ENCODE results near the gene OPRPN.

Gene OPRPN

GRCh38 chr4:70372760-70373159, 25.0 kb upstream of the OPRPN start:
- no peak overlapping the region for H2AK5ac ChIP-seq (ENCODE audit: low read depth, low read length)
- no peaks in the 10 kb centered on the region for H3K27me3 ChIP-seq (ENCODE audit: control insufficient read depth in 3 of 3, insufficient read depth in 3 of 3, low read depth in 1 of 3, low read length in 3 of 3)
- no peak overlapping the region for H3K14ac ChIP-seq (ENCODE audit: low read length)
- H2BK5ac ChIP-seq (ENCODE audit: low read length), result no peak overlapping the region
- no peak overlapping the region for H3K4me2 ChIP-seq (ENCODE audit: insufficient read depth, low read length, poor library complexity, severe bottlenecking)
- no peak overlapping the region for H2AFZ ChIP-seq (ENCODE audit: low read length)
- no peak for DNase-seq (ENCODE audit: low spot score)
- H3K79me1 ChIP-seq (ENCODE audit: low read depth, low read length), result no peaks in the 10 kb centered on the region
- no peak overlapping the region for H3K23ac ChIP-seq (ENCODE audit: low read depth, low read length, poor library complexity)
- H3K4me3 ChIP-seq (ENCODE audit: low read length in 2 of 2), result no peak overlapping the region
- no peaks in the 10 kb centered on the region for H3K36me3 ChIP-seq (replicated peaks in 1 of 2; ENCODE audit: control insufficient read depth in 2 of 2, insufficient read depth in 2 of 2, low read length in 2 of 2)
- no peaks in the 10 kb centered on the region for H3K4me1 ChIP-seq (ENCODE audit: control insufficient read depth in 2 of 2, insufficient read depth in 1 of 2, low read depth in 1 of 2, low read length in 2 of 2)
- no peaks in the 10 kb centered on the region for H3K9me3 ChIP-seq (replicated peaks in 1 of 2; ENCODE audit: control insufficient read depth in 2 of 2, insufficient read depth in 1 of 2, low read depth in 1 of 2, low read length in 2 of 2)
- no peak overlapping the region for H3K9ac ChIP-seq (ENCODE audit: low read depth, low read length, poor library complexity)
- no peak overlapping the region for H3K27ac ChIP-seq (replicated peaks; ENCODE audit: low read length)
- no peak overlapping the region for H2BK15ac ChIP-seq (ENCODE audit: low read length)
- H4K91ac ChIP-seq (ENCODE audit: low read depth, low read length, poor library complexity), result no peak overlapping the region
- no CpG with 5 or more reads among the region's 3 CpGs for WGBS, 2 donors (ENCODE audit: extremely low coverage in 2 of 2, insufficient read length in 2 of 2, insufficient replicate concordance in 1 of 2)
- no peak overlapping the region for H3K18ac ChIP-seq (ENCODE audit: low read length)
- H2BK120ac ChIP-seq (ENCODE audit: low read depth, low read length), result no peak overlapping the region
- H4K8ac ChIP-seq (ENCODE audit: low read depth, low read length), result no peak overlapping the region
- H2BK12ac ChIP-seq (ENCODE audit: low read length), result no peak overlapping the region
- no peak overlapping the region for H3K4ac ChIP-seq (ENCODE audit: low read length)

GRCh38 chr4:70380578-70380977, 17.2 kb upstream of the OPRPN start:
- no peaks in the 10 kb centered on the region for H3K4me1 ChIP-seq (ENCODE audit: control insufficient read depth in 2 of 2, insufficient read depth in 1 of 2, low read depth in 1 of 2, low read length in 2 of 2)
- WGBS, 2 donors (ENCODE audit: extremely low coverage in 2 of 2, insufficient read length in 2 of 2, insufficient replicate concordance in 1 of 2), result no CpG with 5 or more reads among the region's 3 CpGs

GRCh38 chr4:70382691-70383181, 15.0 kb upstream of the OPRPN start, which contains the start of gene SMR3B:
Gene SMR3B (plus strand): TSS chr4:70383131. CDS start chr4:70384511, 1,380 bp downstream.
- Histone ChIP-seq H2BK15ac (ENCODE audit: low read length) (no peak within 1 kb of the TSS), H3K36me3 (replicated peaks in 1 of 2; ENCODE audit: control insufficient read depth in 2 of 2, insufficient read depth in 2 of 2, low read length in 2 of 2) (no peaks in the 10 kb centered on the region), H4K8ac (ENCODE audit: low read depth, low read length) (no peak within 1 kb of the TSS), H3K9me3 (replicated peaks in 1 of 2; ENCODE audit: control insufficient read depth in 2 of 2, insufficient read depth in 1 of 2, low read depth in 1 of 2, low read length in 2 of 2) (no peaks in the 10 kb centered on the region), H3K27me3 (ENCODE audit: control insufficient read depth in 3 of 3, insufficient read depth in 3 of 3, low read depth in 1 of 3, low read length in 3 of 3) (no peaks in the 10 kb centered on the region), H2AK5ac (ENCODE audit: low read depth, low read length) (no peak within 1 kb of the TSS), H3K4me3 (ENCODE audit: low read length in 2 of 2) (no peak within 1 kb of the TSS), H3K4ac (ENCODE audit: low read length) (no peak within 1 kb of the TSS), H3K9ac (ENCODE audit: low read depth, low read length, poor library complexity) (no peak within 1 kb of the TSS), H3K4me2 (ENCODE audit: insufficient read depth, low read length, poor library complexity, severe bottlenecking) (no peak within 1 kb of the TSS), H4K91ac (ENCODE audit: low read depth, low read length, poor library complexity) (no peak within 1 kb of the TSS), H3K79me1 (ENCODE audit: low read depth, low read length) (no peaks in the 10 kb centered on the region), H2BK5ac (ENCODE audit: low read length) (no peak within 1 kb of the TSS), H3K27ac (replicated peaks; ENCODE audit: low read length) (no peak within 1 kb of the TSS), H3K23ac (ENCODE audit: low read depth, low read length, poor library complexity) (no peak within 1 kb of the TSS), H2BK12ac (ENCODE audit: low read length) (no peak within 1 kb of the TSS), H3K14ac (ENCODE audit: low read length) (no peak within 1 kb of the TSS), H2BK120ac (ENCODE audit: low read depth, low read length) (no peak within 1 kb of the TSS), H2AFZ (ENCODE audit: low read length) (no peak within 1 kb of the TSS), H3K4me1 (ENCODE audit: control insufficient read depth in 2 of 2, insufficient read depth in 1 of 2, low read depth in 1 of 2, low read length in 2 of 2) (no peaks in the 10 kb centered on the region), H3K18ac (ENCODE audit: low read length) (no peak within 1 kb of the TSS)
- DNase-seq (ENCODE audit: low spot score), result no peak
- no CpG with 5 or more reads among the region's 5 CpGs for WGBS, 2 donors (ENCODE audit: extremely low coverage in 2 of 2, insufficient read length in 2 of 2, insufficient replicate concordance in 1 of 2)

More at GRCh38 chr4:70380578-70380977, 17.2 kb upstream of the OPRPN start:
- no peak overlapping the region for H2BK12ac ChIP-seq (ENCODE audit: low read length)
- no peak overlapping the region for H3K18ac ChIP-seq (ENCODE audit: low read length)
- no peaks in the 10 kb centered on the region for H3K36me3 ChIP-seq (replicated peaks in 1 of 2; ENCODE audit: control insufficient read depth in 2 of 2, insufficient read depth in 2 of 2, low read length in 2 of 2)
- no peak overlapping the region for H2BK120ac ChIP-seq (ENCODE audit: low read depth, low read length)
- no peak overlapping the region for H2AFZ ChIP-seq (ENCODE audit: low read length)
- H2BK5ac ChIP-seq (ENCODE audit: low read length), result no peak overlapping the region
- no peak for DNase-seq (ENCODE audit: low spot score)
- no peak overlapping the region for H3K27ac ChIP-seq (replicated peaks; ENCODE audit: low read length)
- H3K9ac ChIP-seq (ENCODE audit: low read depth, low read length, poor library complexity), result no peak overlapping the region
- H3K79me1 ChIP-seq (ENCODE audit: low read depth, low read length), result no peaks in the 10 kb centered on the region
- H3K9me3 ChIP-seq (replicated peaks in 1 of 2; ENCODE audit: control insufficient read depth in 2 of 2, insufficient read depth in 1 of 2, low read depth in 1 of 2, low read length in 2 of 2), result no peaks in the 10 kb centered on the region
- H3K4ac ChIP-seq (ENCODE audit: low read length), result no peak overlapping the region
- no peak overlapping the region for H3K4me3 ChIP-seq (ENCODE audit: low read length in 2 of 2)
- no peak overlapping the region for H2BK15ac ChIP-seq (ENCODE audit: low read length)
- H3K4me2 ChIP-seq (ENCODE audit: insufficient read depth, low read length, poor library complexity, severe bottlenecking), result no peak overlapping the region
- H4K91ac ChIP-seq (ENCODE audit: low read depth, low read length, poor library complexity), result no peak overlapping the region
- no peaks in the 10 kb centered on the region for H3K27me3 ChIP-seq (ENCODE audit: control insufficient read depth in 3 of 3, insufficient read depth in 3 of 3, low read depth in 1 of 3, low read length in 3 of 3)
- H4K8ac ChIP-seq (ENCODE audit: low read depth, low read length), result no peak overlapping the region
- H2AK5ac ChIP-seq (ENCODE audit: low read depth, low read length), result no peak overlapping the region
- H3K14ac ChIP-seq (ENCODE audit: low read length), result no peak overlapping the region
- no peak overlapping the region for H3K23ac ChIP-seq (ENCODE audit: low read depth, low read length, poor library complexity)

- H4K91ac ChIP-seq (ENCODE audit: low read depth, low read length, poor library complexity), result no peak overlapping the region
- no CpG with 5 or more reads among the region's 2 CpGs for WGBS, 2 donors (ENCODE audit: extremely low coverage in 2 of 2, insufficient read length in 2 of 2, insufficient replicate concordance in 1 of 2)
- no peak overlapping the region for H2BK12ac ChIP-seq (ENCODE audit: low read length)
- no peak overlapping the region for H3K23ac ChIP-seq (ENCODE audit: low read depth, low read length, poor library complexity)
- H2BK120ac ChIP-seq (ENCODE audit: low read depth, low read length), result no peak overlapping the region
- no peak for DNase-seq (ENCODE audit: low spot score)
- no peak overlapping the region for H3K4me3 ChIP-seq (ENCODE audit: low read length in 2 of 2)
- no peaks in the 10 kb centered on the region for H3K9me3 ChIP-seq (replicated peaks in 1 of 2; ENCODE audit: control insufficient read depth in 2 of 2, insufficient read depth in 1 of 2, low read depth in 1 of 2, low read length in 2 of 2)
- no peak overlapping the region for H2AFZ ChIP-seq (ENCODE audit: low read length)
- no peaks in the 10 kb centered on the region for H3K36me3 ChIP-seq (replicated peaks in 1 of 2; ENCODE audit: control insufficient read depth in 2 of 2, insufficient read depth in 2 of 2, low read length in 2 of 2)
- no peak overlapping the region for H2AK5ac ChIP-seq (ENCODE audit: low read depth, low read length)
- no peak overlapping the region for H4K8ac ChIP-seq (ENCODE audit: low read depth, low read length)
- no peak overlapping the region for H3K4me2 ChIP-seq (ENCODE audit: insufficient read depth, low read length, poor library complexity, severe bottlenecking)
- no peak overlapping the region for H2BK5ac ChIP-seq (ENCODE audit: low read length)
- no peak overlapping the region for H3K14ac ChIP-seq (ENCODE audit: low read length)
- H3K4me1 ChIP-seq (ENCODE audit: control insufficient read depth in 2 of 2, insufficient read depth in 1 of 2, low read depth in 1 of 2, low read length in 2 of 2), result no peaks in the 10 kb centered on the region
- no peak overlapping the region for H2BK15ac ChIP-seq (ENCODE audit: low read length)
- H3K27ac ChIP-seq (replicated peaks; ENCODE audit: low read length), result no peak overlapping the region
- H3K27me3 ChIP-seq (ENCODE audit: control insufficient read depth in 3 of 3, insufficient read depth in 3 of 3, low read depth in 1 of 3, low read length in 3 of 3), result no peaks in the 10 kb centered on the region
- H3K9ac ChIP-seq (ENCODE audit: low read depth, low read length, poor library complexity), result no peak overlapping the region
- H3K18ac ChIP-seq (ENCODE audit: low read length), result no peak overlapping the region
- H3K4ac ChIP-seq (ENCODE audit: low read length), result no peak overlapping the region
- no peaks in the 10 kb centered on the region for H3K79me1 ChIP-seq (ENCODE audit: low read depth, low read length)
Observed at GRCh38 chr4:70392057-70392776, 5.5 kb upstream of the OPRPN start.
